Measurements from ENCODE around the gene LIX1L.

Gene LIX1L

DNA sequence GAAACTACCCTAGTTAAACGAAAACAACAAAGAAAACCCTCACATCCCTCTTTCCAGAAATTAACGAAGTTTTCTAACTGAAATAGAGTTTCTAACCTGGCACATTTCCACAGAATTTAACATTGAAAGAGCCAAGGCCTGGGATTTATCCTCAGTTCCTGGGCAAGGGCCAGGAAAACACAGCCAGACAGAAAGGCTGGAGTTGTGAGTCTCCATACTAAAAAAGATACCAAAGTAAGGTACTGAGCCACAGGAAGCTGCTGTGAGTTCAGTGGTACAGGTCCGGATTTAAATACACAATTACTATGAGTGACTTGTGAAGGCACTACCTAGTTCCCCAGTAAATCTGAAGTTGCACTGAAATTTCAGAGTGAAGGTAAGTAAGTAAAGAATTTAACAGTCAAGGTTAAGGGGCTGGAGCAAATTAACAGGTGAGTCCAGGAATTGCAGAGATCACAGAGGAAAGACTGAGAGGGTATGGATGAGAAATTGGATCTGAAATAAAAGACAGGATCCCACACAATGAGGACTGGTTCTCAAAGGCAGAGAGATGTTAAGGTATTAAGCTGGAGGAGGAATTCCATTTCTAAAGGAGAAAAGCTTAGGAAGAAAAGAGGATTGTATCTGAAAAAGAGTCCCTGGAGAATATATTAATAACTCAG is 905 bp downstream of the LIX1L start:
- peaks cover 30% of the 10 kb centered on the region for H3K27me3 ChIP-seq (ENCODE audit: control insufficient read depth, insufficient read depth, low read length)
- H3K36me3 ChIP-seq (ENCODE audit: control insufficient read depth, insufficient read depth, low read length) = no peaks in the 10 kb centered on the region
- peaks cover 27% of the 10 kb centered on the region for H3K4me1 ChIP-seq (ENCODE audit: control insufficient read depth, insufficient read depth, low read length)
- peak overlapping the region; percentile 11 for H3K9ac ChIP-seq (ENCODE audit: low read length)
- peak overlapping the region; percentile 7 for H3K4me3 ChIP-seq (ENCODE audit: low read length)
- no peaks in the 10 kb centered on the region for H3K9me3 ChIP-seq (ENCODE audit: control insufficient read depth, low read length)

DNA sequence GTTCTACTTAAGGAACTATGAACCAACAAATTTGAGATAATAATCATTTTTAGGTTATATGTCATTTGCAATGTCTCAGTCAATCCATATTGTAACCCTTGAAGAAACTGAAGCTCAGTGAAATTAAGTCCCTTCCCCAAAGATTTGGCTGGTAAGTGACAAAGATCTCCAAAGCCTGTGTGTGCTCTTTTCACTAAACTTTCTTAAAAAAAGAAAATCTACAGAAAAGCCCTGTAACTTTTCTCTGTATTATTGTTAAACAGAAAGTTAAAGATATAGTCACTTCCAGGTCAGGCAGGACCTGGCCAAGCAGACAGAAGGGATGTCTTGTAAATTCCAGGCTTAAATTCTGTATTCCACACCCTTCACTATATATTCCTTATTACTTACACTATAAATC is 1.5 kb downstream of the LIX1L start:
- Histone ChIP-seq H3K4me3 (ENCODE audit: low read length) (no peak overlapping the region), H3K36me3 (ENCODE audit: control insufficient read depth, insufficient read depth, low read length) (no peaks in the 10 kb centered on the region), H3K9ac (ENCODE audit: low read length) (peak overlapping the region; percentile 11)

DNA sequence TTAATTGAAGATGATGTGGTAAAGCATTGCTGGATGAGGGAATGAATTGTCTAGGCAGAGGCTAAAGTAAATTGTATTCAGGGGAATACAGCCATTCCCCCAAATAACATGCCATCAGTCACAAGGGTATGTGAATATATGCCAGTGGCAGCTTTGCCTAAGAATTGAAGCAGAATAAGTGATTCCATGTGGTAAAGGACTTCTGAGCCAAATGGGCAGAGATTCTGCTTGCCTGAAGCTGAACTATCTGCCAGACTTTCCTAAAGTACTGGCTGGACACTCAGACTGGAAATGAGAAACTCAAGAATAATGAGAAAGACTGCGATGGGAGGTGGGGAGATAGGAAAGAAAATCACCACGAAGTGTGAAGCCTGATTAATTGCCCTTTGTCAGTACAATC is 2.4 kb downstream of the LIX1L start:
- H3K9ac ChIP-seq (ENCODE audit: low read length) = no peak overlapping the region
- H3K4me3 ChIP-seq (ENCODE audit: low read length) = no peak overlapping the region

More for the DNA sequence above, 1.5 kb downstream of the LIX1L start:
- no peaks in the 10 kb centered on the region for H3K9me3 ChIP-seq (ENCODE audit: control insufficient read depth, low read length)
- H3K4me1 ChIP-seq (ENCODE audit: control insufficient read depth, insufficient read depth, low read length) = peaks cover 22% of the 10 kb centered on the region
- peaks cover 24% of the 10 kb centered on the region for H3K27me3 ChIP-seq (ENCODE audit: control insufficient read depth, insufficient read depth, low read length)

DNA sequence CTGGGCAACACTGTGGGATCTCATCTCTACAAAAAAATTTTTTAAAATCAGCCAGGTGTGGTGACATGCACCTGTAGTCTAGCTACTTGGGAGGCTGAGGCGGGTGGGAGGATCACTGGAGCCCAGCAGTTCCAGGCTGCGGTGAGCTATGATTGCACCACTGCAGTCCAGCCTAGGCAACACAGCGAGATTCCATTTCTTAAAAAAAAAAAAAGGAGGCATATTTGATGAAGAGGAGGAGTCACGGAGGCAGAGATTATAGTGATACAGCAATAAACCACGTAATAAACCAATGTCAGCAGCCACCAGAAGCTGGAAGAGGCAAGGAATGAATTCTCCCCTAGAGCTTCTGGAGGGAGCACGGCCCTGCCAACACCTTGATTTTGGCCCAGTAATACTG is 4.0 kb downstream of the LIX1L start:
- Histone ChIP-seq H3K4me1 (ENCODE audit: control insufficient read depth, insufficient read depth, low read length) (peaks cover 13% of the 10 kb centered on the region), H3K27me3 (ENCODE audit: control insufficient read depth, insufficient read depth, low read length) (no peaks in the 10 kb centered on the region), H3K9ac (ENCODE audit: low read length) (no peak overlapping the region), H3K9me3 (ENCODE audit: control insufficient read depth, low read length) (no peaks in the 10 kb centered on the region), H3K4me3 (ENCODE audit: low read length) (no peak overlapping the region), H3K36me3 (ENCODE audit: control insufficient read depth, insufficient read depth, low read length) (no peaks in the 10 kb centered on the region)

More for the DNA sequence above, 2.4 kb downstream of the LIX1L start:
- no peaks in the 10 kb centered on the region for H3K36me3 ChIP-seq (ENCODE audit: control insufficient read depth, insufficient read depth, low read length)
- H3K9me3 ChIP-seq (ENCODE audit: control insufficient read depth, low read length) = no peaks in the 10 kb centered on the region
- peaks cover 15% of the 10 kb centered on the region for H3K27me3 ChIP-seq (ENCODE audit: control insufficient read depth, insufficient read depth, low read length)
- peaks cover 13% of the 10 kb centered on the region for H3K4me1 ChIP-seq (ENCODE audit: control insufficient read depth, insufficient read depth, low read length)

DNA sequence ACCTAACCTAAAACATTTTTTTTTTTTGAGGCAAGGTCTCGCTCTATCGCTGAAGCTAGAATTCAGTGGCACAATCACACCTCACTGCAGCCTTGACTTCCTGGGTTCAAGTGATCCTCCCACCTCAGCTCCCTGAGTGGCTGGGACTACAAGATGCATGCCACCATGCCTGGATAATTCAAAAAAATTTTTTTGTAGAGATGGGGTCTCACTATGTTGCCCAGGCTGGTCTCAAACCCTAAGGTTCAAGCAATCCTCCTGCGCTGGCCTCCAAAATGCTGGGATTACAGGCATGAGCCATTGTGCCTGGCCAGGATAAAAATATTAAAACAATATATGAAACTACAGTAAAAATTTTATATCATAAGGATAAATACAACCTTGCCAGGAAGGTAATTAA is 4.9 kb downstream of the LIX1L start:
- Histone ChIP-seq H3K27me3 (ENCODE audit: control insufficient read depth, insufficient read depth, low read length) (no peaks in the 10 kb centered on the region), H3K4me3 (ENCODE audit: low read length) (no peak overlapping the region), H3K36me3 (ENCODE audit: control insufficient read depth, insufficient read depth, low read length) (no peaks in the 10 kb centered on the region), H3K4me1 (ENCODE audit: control insufficient read depth, insufficient read depth, low read length) (peaks cover 13% of the 10 kb centered on the region), H3K9ac (ENCODE audit: low read length) (no peak overlapping the region), H3K9me3 (ENCODE audit: control insufficient read depth, low read length) (no peaks in the 10 kb centered on the region)

DNA sequence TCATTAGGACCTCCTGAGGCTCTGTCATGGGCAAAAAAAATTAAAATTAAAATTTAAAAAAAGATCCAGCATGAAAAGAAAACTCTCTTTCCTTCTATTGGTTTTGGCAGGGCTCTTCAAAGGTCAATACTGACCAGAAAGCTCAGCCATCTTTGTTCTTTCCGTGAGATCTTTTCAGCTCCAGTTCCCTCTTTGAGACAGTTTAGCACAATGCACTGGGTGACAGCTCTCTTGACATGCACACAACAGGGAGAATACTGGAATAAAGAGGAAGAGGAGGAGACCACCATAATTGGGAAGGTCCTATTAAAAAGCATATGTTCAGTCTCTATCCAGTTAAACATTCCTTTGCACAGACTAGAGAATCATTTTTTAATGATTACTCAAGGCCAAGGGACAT is 6.3 kb downstream of the LIX1L start:
- H3K4me3 ChIP-seq (ENCODE audit: low read length) = no peak overlapping the region
- no peak overlapping the region for H3K9ac ChIP-seq (ENCODE audit: low read length)
- H3K36me3 ChIP-seq (ENCODE audit: control insufficient read depth, insufficient read depth, low read length) = no peaks in the 10 kb centered on the region
- no peaks in the 10 kb centered on the region for H3K27me3 ChIP-seq (ENCODE audit: control insufficient read depth, insufficient read depth, low read length)
- H3K4me1 ChIP-seq (ENCODE audit: control insufficient read depth, insufficient read depth, low read length) = peaks cover 13% of the 10 kb centered on the region
- H3K9me3 ChIP-seq (ENCODE audit: control insufficient read depth, low read length) = no peaks in the 10 kb centered on the region

DNA sequence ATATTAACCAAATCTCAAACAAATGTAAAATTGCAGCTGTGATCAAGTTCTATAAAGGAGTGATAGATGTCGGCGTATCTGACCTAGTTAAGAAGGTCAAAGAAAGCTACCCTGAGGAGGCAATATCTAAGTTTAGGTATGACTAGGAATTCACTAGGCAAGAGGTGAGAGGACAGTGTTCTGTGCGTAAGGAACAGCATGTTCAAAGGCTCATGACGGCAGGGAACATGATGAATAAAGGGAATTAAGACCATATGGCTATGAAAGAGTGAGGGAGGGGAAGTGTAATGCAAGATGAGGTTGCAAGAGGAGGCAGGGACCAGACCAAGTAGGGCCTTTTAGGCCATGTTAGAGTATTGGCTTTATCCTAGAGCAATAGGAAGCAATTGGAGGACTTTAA is 8.6 kb downstream of the LIX1L start:
- Histone ChIP-seq H3K36me3 (ENCODE audit: control insufficient read depth, insufficient read depth, low read length) (no peaks in the 10 kb centered on the region), H3K27me3 (ENCODE audit: control insufficient read depth, insufficient read depth, low read length) (no peaks in the 10 kb centered on the region), H3K4me3 (ENCODE audit: low read length) (no peak overlapping the region), H3K4me1 (ENCODE audit: control insufficient read depth, insufficient read depth, low read length) (no peaks in the 10 kb centered on the region), H3K9ac (ENCODE audit: low read length) (no peak overlapping the region), H3K9me3 (ENCODE audit: control insufficient read depth, low read length) (no peaks in the 10 kb centered on the region)

DNA sequence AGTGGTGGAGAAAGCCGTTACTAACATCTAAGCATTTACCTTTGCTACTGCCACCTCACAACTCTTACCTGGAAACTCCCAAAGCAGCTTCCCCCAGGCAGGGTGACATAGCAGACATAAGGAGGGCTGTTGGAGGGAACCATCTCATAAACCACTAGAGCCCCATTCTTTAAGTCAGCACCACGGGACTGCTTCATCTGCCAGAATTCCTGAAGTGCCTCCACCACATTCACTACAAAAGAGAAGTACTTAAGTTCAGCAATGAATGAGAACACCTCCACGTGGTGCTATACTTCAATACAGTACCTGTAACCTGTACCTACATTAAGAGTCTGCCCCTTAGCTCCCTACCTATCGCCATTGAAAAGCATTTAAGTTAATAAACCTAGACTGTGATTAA is 10.3 kb downstream of the LIX1L start:
- Histone ChIP-seq H3K36me3 (ENCODE audit: control insufficient read depth, insufficient read depth, low read length) (no peaks in the 10 kb centered on the region), H3K4me1 (ENCODE audit: control insufficient read depth, insufficient read depth, low read length) (no peaks in the 10 kb centered on the region), H3K9ac (ENCODE audit: low read length) (no peak overlapping the region), H3K9me3 (ENCODE audit: control insufficient read depth, low read length) (no peaks in the 10 kb centered on the region), H3K27me3 (ENCODE audit: control insufficient read depth, insufficient read depth, low read length) (no peaks in the 10 kb centered on the region), H3K4me3 (ENCODE audit: low read length) (no peak overlapping the region)

DNA sequence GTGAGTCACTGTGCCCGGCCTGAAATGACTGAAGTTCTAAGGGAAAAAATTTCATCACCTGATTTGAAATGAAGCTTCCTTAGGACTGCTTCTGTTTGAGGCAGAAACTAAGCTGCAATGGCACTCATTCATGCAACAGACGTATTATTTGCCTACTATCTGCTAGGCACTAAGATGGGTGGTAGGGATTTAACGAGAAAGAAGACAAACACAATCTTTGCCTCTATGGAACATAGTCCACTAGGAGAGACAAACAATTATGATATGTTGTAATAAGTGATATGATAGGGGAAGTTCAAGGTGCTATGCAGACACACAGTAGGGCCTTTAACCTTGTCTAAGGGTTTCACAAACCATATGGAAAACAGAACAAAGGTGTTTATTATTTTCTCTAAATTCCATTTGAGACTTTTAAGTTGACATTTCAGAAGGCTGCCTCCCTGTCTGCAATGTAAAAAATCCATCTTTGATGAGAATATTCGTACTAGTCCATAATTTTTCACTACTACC is 11.3 kb downstream of the LIX1L start:
- H3K9ac ChIP-seq (ENCODE audit: low read length) = no peak overlapping the region
- no peaks in the 10 kb centered on the region for H3K9me3 ChIP-seq (ENCODE audit: control insufficient read depth, low read length)
- no peaks in the 10 kb centered on the region for H3K27me3 ChIP-seq (ENCODE audit: control insufficient read depth, insufficient read depth, low read length)
- no peaks in the 10 kb centered on the region for H3K36me3 ChIP-seq (ENCODE audit: control insufficient read depth, insufficient read depth, low read length)
- H3K4me3 ChIP-seq (ENCODE audit: low read length) = no peak overlapping the region
- no peaks in the 10 kb centered on the region for H3K4me1 ChIP-seq (ENCODE audit: control insufficient read depth, insufficient read depth, low read length)

DNA sequence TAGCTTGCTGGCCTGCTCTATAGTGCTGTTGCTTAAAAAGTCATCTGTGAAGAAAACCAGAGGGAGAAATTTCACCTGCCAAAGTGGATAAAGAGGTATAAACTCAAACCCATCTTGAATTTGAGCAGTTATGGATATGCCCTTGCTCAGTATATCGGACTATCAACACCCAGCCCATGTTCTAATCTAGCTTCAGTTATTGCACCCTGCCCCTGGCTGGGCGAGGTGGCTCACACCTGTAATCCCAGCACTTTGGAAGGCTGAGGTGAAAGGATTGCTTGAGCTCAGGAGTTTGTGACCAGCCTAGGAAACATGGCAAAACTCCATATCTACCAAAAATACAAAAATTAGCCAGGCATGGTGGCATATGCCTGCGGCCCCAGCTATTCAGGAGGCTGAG is 13.3 kb downstream of the LIX1L start:
- Histone ChIP-seq H3K27me3 (ENCODE audit: control insufficient read depth, insufficient read depth, low read length) (no peaks in the 10 kb centered on the region), H3K36me3 (ENCODE audit: control insufficient read depth, insufficient read depth, low read length) (no peaks in the 10 kb centered on the region), H3K4me3 (ENCODE audit: low read length) (no peak overlapping the region), H3K4me1 (ENCODE audit: control insufficient read depth, insufficient read depth, low read length) (no peaks in the 10 kb centered on the region), H3K9ac (ENCODE audit: low read length) (no peak overlapping the region), H3K9me3 (ENCODE audit: control insufficient read depth, low read length) (no peaks in the 10 kb centered on the region)

DNA sequence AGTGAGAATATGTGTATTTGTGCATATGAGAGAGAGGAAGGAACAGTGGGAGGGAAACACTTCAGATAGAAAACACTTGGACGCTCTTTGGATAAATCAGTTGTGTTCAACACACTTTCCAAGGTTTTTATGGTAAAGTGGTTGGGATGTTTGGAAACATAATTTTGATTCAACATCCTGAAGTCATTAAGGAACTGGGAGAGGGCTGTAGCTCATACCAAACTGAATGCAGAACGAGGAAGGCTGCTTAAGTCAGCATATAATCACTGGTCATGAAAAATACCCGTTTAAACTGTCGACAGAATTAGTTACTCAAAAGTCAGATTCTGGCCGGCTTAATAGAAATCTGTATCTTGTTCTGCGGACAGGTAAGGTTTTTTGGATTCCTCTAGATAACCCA is 14.9 kb downstream of the LIX1L start:
- Histone ChIP-seq H3K4me1 (ENCODE audit: control insufficient read depth, insufficient read depth, low read length) (no peaks in the 10 kb centered on the region), H3K9ac (ENCODE audit: low read length) (no peak overlapping the region), H3K36me3 (ENCODE audit: control insufficient read depth, insufficient read depth, low read length) (no peaks in the 10 kb centered on the region), H3K4me3 (ENCODE audit: low read length) (no peak overlapping the region), H3K9me3 (ENCODE audit: control insufficient read depth, low read length) (no peaks in the 10 kb centered on the region), H3K27me3 (ENCODE audit: control insufficient read depth, insufficient read depth, low read length) (no peaks in the 10 kb centered on the region)

DNA sequence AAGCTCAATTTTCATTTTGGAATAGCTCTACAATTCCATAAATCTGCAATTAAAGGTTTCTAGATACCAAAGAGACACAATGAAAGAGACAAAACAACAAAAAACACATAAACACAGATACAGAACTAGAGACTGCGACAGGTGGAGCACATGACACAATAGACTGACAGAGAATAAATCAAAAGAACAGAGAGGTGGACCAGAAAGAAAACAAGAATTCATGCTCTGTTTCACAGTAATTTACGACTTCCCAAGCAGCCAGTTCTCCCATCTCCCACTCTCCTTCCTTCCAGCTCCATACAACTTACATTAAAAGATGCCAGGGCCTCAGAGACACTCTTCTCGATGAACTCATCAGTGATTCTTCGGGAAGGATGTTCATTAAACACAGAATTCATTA is 15.4 kb downstream of the LIX1L start:
- Histone ChIP-seq H3K4me1 (ENCODE audit: control insufficient read depth, insufficient read depth, low read length) (no peaks in the 10 kb centered on the region), H3K9me3 (ENCODE audit: control insufficient read depth, low read length) (no peaks in the 10 kb centered on the region), H3K4me3 (ENCODE audit: low read length) (no peak overlapping the region), H3K27me3 (ENCODE audit: control insufficient read depth, insufficient read depth, low read length) (no peaks in the 10 kb centered on the region), H3K36me3 (ENCODE audit: control insufficient read depth, insufficient read depth, low read length) (no peaks in the 10 kb centered on the region), H3K9ac (ENCODE audit: low read length) (no peak overlapping the region)

DNA sequence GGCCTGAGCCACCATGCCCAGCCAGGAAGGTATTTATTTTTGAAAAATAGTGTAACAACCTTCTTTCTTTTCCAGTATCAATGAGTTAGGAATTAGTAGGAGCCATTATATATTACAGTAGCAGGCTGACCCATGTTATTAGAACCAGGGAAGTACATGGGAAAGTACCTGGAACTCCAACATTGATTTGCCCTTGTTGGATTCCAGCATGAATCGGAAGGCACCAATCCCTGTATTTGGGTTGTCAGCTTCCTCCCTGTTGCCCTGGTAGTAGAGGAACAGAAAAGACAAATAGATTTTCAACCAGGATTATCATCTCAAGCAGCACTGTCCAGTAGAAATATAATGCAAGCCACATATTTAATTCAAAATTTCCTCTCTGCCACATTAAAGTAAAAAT is 20.4 kb downstream of the LIX1L start:
- no peak overlapping the region for H3K9ac ChIP-seq (ENCODE audit: low read length)
- no peaks in the 10 kb centered on the region for H3K36me3 ChIP-seq (ENCODE audit: control insufficient read depth, insufficient read depth, low read length)
- no peaks in the 10 kb centered on the region for H3K9me3 ChIP-seq (ENCODE audit: control insufficient read depth, low read length)
- peaks cover 19% of the 10 kb centered on the region for H3K4me1 ChIP-seq (ENCODE audit: control insufficient read depth, insufficient read depth, low read length)
- no peak overlapping the region for H3K4me3 ChIP-seq (ENCODE audit: low read length)
- no peaks in the 10 kb centered on the region for H3K27me3 ChIP-seq (ENCODE audit: control insufficient read depth, insufficient read depth, low read length)

All from mucosa of stomach (tissue), 1 donor.